ENCODE data around the gene NIPSNAP3A.

- no peak for TF ChIP-seq CTCF (conservative IDR thresholded peaks at IDR 0.05 in 1 of 2, IDR thresholded peaks at IDR 0.05 in 1 of 2; ENCODE audit: extremely low read depth in 1 of 2, insufficient read depth in 1 of 2, low read depth in 1 of 2, low read length in 2 of 2)
- TF ChIP-seq EZH2 (IDR thresholded peaks at IDR 0.05; ENCODE audit: borderline replicate concordance, low read length): no peak
Observed at GRCh38 chr9:104746285-104746684, 1.2 kb upstream of the NIPSNAP3A start.

All from mammary epithelial cell (primary cell).